ENCODE measurements around the gene PAQR5.
"Not testable (repeated sequence)": the region's sequence is repeated elsewhere in the genome, so short reads cannot be mapped to it uniquely, and the experiment has no call there.

- not testable (repeated sequence) for TF ChIP-seq CTCF, POLR2A (IDR thresholded peaks at IDR 0.05)
These were observed 83.5 kb downstream of the PAQR5 start for GRCh38 chr15:69382176-69382575.

Data from testis (tissue), 2 donors.